Right atrium auricular region (tissue), 2 donors: ENCODE measurements around the gene ECEL1. TPM values are rescaled to one million over a fixed set of nuclear protein-coding genes. Genes with fewer than 3 reads are reported as not detected.
A peak's percentile ranks its signal among the peaks of the same experiment; 100 is the strongest.
"Not testable (repeated sequence)": the region's sequence is repeated elsewhere in the genome, so short reads cannot be mapped to it uniquely, and the experiment has no call there.

ENCODE experiments used
- DNase-seq: peaks from one replicate; pipeline ENCODE4 v3.0.0-alpha.2; 2019; ENCODE audit warnings: low spot score
- H3K27ac ChIP-seq, 2 donors: fragments of 200-600 bp; sonication (generic); 1 replicate in 1 of 2; 2 replicates in 1 of 2; pipeline ENCODE4 v1.5.1; 2016 to 2019
- H3K27me3 ChIP-seq, 2 donors: fragments of 200-600 bp; sonication (generic); one replicate each; pipeline versions ENCODE4 v1.5.1 to v1.6.0; 2017 to 2019
- H3K36me3 ChIP-seq: fragments of 200-600 bp; sonication (generic); one replicate; pipeline ENCODE4 v1.5.1; 2016
- H3K4me1 ChIP-seq, 2 donors: fragments of 200-600 bp; sonication (generic); one replicate each; pipeline versions ENCODE4 v1.5.1 to v1.6.0; 2017 to 2019
- H3K4me3 ChIP-seq, 2 donors: fragments of 200-600 bp; sonication (generic); 1 replicate in 1 of 2; 2 replicates in 1 of 2; pipeline ENCODE4 v1.5.1; 2017 to 2019; ENCODE audit warnings: mild to moderate bottlenecking in 1 of 2, moderate library complexity in 1 of 2
- H3K9me3 ChIP-seq, 2 donors: fragments of 200-600 bp; sonication (generic); one replicate each; pipeline ENCODE4 v1.5.1; 2019
- total RNA-seq, 2 donors: library from RNA; depleted of rRNA; stranded (reverse); fragments of >200 nt; gene quantifications; one replicate each; pipeline ENCODE4 v1.1.0, GENCODE V29; 2016
- TF ChIP-seq, protein P1 (sequence below), 2 donors: fragments of 200-600 bp; sonication (generic); IDR thresholded peaks; one replicate each; pipeline ENCODE4 v1.5.1; 2019; ENCODE audit warnings: antibody characterized with exemption in 2 of 2

Gene ECEL1
- total RNA-seq, 2 donors from 2014 or later = not detected

DNA sequence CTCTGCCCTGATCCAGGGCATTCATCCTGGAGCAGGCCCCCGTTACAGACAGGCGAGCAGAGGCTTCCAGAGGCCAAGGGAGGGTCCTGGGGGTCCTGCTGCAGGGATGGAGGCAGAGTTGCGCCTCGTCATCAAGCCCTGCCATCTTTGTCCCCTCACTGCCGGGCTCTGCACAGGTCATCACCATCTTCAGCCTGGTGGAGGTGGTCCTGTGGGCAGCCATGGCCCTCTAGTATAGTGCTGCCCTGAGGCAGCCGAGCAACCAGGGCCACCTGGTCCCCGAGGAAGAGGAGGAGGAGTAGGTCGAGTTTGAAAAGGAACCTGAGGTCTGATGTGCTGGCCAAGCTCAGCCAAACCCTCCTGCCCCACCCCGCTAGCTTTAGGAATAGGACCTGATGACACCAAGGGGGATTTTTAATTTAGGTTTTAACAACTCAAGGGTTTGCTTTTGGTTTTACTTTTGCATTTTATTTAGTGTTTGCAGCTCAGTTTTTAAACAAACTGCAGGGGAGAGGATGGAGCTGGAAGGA lies 40.5 kb downstream of the ECEL1 start:
- no peak overlapping the region for H3K27ac ChIP-seq
- no peaks in the 10 kb centered on the region for H3K27me3 ChIP-seq
- H3K36me3 ChIP-seq = no peaks in the 10 kb centered on the region
- no peak overlapping the region for H3K4me3 ChIP-seq
- TF ChIP-seq, protein P1, sequence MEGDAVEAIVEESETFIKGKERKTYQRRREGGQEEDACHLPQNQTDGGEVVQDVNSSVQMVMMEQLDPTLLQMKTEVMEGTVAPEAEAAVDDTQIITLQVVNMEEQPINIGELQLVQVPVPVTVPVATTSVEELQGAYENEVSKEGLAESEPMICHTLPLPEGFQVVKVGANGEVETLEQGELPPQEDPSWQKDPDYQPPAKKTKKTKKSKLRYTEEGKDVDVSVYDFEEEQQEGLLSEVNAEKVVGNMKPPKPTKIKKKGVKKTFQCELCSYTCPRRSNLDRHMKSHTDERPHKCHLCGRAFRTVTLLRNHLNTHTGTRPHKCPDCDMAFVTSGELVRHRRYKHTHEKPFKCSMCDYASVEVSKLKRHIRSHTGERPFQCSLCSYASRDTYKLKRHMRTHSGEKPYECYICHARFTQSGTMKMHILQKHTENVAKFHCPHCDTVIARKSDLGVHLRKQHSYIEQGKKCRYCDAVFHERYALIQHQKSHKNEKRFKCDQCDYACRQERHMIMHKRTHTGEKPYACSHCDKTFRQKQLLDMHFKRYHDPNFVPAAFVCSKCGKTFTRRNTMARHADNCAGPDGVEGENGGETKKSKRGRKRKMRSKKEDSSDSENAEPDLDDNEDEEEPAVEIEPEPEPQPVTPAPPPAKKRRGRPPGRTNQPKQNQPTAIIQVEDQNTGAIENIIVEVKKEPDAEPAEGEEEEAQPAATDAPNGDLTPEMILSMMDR (IDR thresholded peaks at IDR 0.05) = no peak
- no peaks in the 10 kb centered on the region for H3K9me3 ChIP-seq
- DNase-seq = no peak
- H3K4me1 ChIP-seq = no peaks in the 10 kb centered on the region

DNA sequence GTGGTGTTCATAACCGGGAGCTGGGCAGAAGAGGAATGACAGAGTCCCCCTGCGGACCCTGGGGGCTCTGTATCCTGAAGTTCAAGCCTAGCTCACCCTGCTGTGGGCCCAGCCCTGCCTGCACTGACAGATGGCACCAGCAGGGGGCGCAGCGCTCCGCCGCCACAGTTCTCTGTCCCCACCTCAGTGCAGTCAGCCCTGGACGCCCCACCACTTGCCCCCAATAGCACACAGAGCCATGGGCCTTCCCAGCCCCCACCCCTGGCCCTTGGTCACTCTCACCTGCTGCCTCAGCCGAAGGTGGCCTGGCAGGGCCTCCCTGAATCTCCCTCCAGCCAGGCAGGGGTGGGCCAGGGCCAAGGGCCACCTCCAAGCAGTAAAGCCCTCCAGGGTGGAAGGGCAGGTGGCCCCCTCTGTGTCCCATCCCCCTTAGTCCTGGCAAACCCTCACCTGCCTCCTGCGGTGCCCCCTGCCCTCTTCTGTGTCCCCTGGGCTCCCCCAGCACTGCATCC lies 41.3 kb downstream of the ECEL1 start:
- H3K27me3 ChIP-seq, H3K27ac ChIP-seq, H3K9me3 ChIP-seq, H3K4me3 ChIP-seq, H3K36me3 ChIP-seq, DNase-seq, H3K4me1 ChIP-seq: not testable (repeated sequence)
- TF ChIP-seq, protein P1 (IDR thresholded peaks at IDR 0.05) = peak; percentile 26 to 41

DNA sequence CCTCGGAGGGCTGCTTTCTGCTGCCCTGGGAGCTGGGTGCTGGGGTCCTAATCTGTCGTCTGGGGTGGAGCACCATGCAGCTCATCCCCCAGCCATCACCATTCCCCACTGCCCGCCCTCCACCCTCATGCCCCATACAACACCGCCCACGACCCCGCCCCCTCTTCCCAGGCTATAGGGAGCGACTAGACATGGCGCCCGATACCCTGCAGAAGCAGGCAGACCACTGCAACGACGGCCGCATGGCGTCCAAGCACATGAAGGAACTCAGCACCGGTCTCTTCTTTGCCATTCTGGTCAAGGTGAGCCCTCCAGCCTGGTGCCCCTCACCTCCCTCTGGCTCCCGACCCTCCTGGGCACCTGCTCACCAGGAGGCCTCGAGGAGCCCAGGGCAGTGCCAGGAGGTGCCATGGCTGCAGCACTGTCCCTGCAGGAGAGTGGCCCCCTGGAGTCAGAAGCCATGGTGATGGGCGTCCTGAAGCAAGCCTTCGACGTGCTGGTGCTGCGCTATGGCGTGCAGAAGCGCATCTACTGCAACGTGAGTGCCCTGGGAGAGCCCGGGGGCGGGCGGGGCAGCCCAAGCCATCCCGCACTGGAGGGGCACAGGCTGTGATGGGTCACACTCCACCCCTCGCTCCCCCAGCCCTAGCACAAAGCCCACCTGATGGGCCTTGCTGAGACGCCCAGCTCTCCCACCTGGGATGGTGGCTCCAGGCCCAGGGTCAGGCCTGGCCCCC lies 42.3 kb downstream of the ECEL1 start:
- not testable (repeated sequence) for H3K4me3 ChIP-seq, H3K27ac ChIP-seq, DNase-seq

DNA sequence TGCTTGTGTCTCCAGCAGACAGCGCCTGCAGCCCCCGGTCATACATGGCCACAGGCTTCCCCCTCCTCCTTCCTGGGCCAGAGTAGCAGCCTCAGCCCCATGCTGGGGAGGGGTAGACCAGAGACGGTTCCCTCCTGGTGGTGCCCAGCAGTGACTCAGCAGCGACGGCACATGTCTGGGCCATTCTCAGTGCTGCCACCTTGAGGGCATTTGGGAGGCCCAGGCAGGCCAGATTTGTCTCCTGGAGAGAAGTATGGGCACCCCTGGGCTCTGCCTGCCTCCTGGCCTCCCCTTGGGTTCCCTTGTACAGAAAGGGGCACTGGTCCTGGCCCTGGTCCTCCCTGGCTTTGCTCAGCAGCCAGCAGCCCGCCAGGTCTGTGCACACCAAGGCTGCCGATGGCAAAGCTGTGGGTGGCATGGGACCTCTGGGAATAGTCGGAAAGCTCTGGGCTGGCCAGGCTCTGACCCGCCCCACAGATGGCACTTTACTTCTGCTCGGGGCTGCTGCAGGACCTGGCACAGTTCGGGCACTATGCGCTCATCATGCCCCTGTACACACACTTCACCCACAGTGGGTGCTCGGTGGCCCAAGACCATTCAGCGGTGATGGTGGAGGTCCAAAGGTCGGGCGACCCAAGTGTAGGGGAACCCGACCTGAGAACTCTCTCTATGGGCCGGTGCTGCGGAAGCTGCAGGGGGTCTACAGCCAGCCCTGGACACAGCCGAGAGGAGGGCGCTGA lies 43.1 kb downstream of the ECEL1 start:
- DNase-seq = no peak
- H3K36me3 ChIP-seq = no peaks in the 10 kb centered on the region
- TF ChIP-seq, protein P1 (IDR thresholded peaks at IDR 0.05) = peak; percentile 28 to 59
- no peak overlapping the region for H3K27ac ChIP-seq
- H3K27me3 ChIP-seq = no peaks in the 10 kb centered on the region
- H3K9me3 ChIP-seq = no peaks in the 10 kb centered on the region
- H3K4me3 ChIP-seq = no peak overlapping the region
- no peaks in the 10 kb centered on the region for H3K4me1 ChIP-seq

More for the DNA sequence above, 42.3 kb downstream of the ECEL1 start:
- H3K27me3 ChIP-seq, H3K36me3 ChIP-seq, H3K9me3 ChIP-seq, H3K4me1 ChIP-seq: not testable (repeated sequence)

DNA sequence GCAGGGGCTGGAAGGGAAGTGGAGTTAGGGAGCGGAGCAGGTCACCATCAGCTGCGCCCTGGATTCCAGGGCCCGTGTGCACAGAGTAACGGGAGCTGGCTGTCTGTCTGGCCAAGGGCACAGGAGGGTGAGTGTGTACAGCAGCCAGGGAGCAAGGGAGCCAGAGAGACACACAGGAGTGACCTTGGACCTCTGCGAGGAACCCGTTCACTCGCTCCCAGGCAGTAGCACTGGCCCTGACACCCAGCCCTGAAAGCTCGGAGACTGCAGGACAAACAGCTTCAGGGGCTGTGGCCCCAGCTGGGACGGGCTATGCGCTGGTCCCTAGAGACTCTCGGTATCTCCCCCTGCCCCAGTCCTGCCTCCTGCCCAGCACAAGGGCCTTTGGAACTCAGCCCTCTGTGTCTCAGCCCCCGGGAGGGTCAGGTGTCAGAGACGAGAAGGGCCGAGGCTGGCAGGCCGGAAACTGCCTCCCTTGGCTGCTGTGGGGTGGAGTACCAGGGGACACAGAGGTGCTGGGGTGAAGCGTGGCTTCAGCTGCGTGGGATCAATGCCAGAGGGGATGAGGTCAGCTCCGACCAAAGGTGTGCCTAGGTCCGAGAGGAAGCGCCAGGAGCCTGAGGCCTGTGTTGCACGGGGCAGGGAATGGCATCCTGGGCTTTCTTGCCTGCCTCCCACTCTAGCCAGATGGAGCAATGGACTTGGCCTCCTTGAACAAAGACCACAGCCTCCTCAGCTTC lies 43.8 kb downstream of the ECEL1 start:
- not testable (repeated sequence) for H3K27me3 ChIP-seq, H3K9me3 ChIP-seq, H3K36me3 ChIP-seq, DNase-seq, H3K27ac ChIP-seq, H3K4me3 ChIP-seq, H3K4me1 ChIP-seq

DNA sequence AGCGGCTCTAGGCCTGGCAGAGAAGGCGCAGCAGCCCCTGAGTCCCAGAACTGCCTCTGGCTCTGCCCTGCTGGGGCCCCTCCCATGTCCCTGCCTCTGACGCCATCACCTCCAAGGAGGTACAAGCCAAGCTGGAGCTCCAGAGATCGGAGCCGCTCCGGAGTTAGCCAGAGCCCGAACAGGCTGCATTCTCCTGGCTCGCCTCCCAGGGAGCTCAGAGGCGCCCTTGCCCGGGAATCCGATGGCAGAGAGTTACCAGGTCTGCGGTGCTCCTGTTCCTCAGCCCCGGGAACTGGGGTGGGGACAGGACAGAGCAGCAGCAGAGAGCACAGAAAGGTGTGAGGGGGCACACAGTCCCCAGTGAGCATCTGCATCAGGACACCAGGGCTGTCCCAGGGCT lies 44.6 kb downstream of the ECEL1 start:
- not testable (repeated sequence) for H3K9me3 ChIP-seq, H3K4me1 ChIP-seq, H3K27me3 ChIP-seq, DNase-seq, H3K4me3 ChIP-seq, H3K36me3 ChIP-seq, H3K27ac ChIP-seq

DNA sequence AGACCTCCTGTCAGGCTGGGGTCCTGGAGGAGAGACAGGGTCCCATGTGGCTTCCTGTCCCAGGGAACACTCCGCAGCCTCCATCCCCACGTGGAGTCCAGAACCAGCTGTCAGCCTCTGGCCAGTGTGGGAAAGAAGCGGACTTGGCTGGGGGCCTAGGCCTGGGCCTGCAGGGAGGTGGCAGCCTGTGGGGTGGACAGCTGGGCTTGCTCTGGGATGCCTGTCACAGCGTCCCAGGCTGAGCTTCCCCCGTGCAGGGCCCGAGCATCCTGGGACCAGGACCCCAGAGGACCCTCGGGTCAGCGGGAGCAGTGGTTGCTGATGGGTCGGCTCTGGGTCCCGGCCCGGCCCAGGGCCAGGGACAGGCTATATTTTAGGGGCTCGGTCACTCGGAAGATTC lies 45.2 kb downstream of the ECEL1 start:
- H3K9me3 ChIP-seq, H3K36me3 ChIP-seq, H3K27me3 ChIP-seq, H3K4me1 ChIP-seq, H3K4me3 ChIP-seq, DNase-seq, H3K27ac ChIP-seq: not testable (repeated sequence)

DNA sequence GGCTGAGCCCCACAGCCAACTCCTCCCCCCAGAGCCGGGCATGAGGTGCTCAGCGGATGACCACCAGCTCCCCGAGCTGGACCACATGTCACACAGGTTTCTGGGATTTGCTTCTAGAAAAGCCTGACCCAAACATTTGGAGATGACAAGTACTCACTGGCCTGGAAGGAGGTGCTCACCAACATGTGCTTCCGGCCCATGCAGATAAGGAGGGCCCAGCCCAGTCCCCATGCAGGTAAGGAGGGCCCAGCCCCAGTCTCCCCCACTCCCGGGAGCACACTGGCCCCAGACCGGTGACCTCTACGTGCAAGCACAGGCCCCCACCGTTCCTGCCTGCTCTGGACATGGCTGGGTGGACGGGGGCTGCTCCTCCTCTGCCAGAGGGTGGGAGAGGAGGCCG lies 45.7 kb downstream of the ECEL1 start:
- not testable (repeated sequence) for H3K27ac ChIP-seq, H3K36me3 ChIP-seq, H3K4me3 ChIP-seq, H3K4me1 ChIP-seq, DNase-seq, H3K27me3 ChIP-seq, H3K9me3 ChIP-seq
